Parathyroid adenoma (tissue), 2 donors: ENCODE results near the gene FAM219A.

ENCODE experiments used
- H2AFZ ChIP-seq: fragments of 300-600 bp; sonication (generic); one replicate; pipeline ENCODE4 v1.7.0; 2017; ENCODE audit warnings: antibody characterized with exemption, mild to moderate bottlenecking
- H3K27ac ChIP-seq: fragments of 300-600 bp; sonication (generic); one replicate; pipeline ENCODE4 v1.7.0; 2017
- H3K27me3 ChIP-seq: fragments of 300-600 bp; sonication (generic); one replicate; pipeline ENCODE4 v1.7.0; 2017; ENCODE audit warnings: low read length; ENCODE audit not compliant: control insufficient read depth, insufficient read depth
- H3K36me3 ChIP-seq: fragments of 300-600 bp; sonication (generic); one replicate; pipeline ENCODE4 v1.7.0; 2017; ENCODE audit warnings: low read length; ENCODE audit not compliant: control insufficient read depth, insufficient read depth
- H3K4me1 ChIP-seq: fragments of 300-600 bp; sonication (generic); one replicate; pipeline ENCODE4 v1.7.0; 2017; ENCODE audit warnings: control low read depth
- H3K4me2 ChIP-seq: fragments of 300-600 bp; sonication (generic); one replicate; pipeline ENCODE4 v1.7.0; 2017; ENCODE audit warnings: low read length
- H3K4me3 ChIP-seq: fragments of 300-600 bp; sonication (generic); one replicate; pipeline ENCODE4 v1.7.0; 2017; ENCODE audit warnings: low read depth, low read length
- H3K79me2 ChIP-seq: fragments of 300-600 bp; sonication (generic); one replicate; pipeline ENCODE4 v1.7.0; 2017; ENCODE audit warnings: control low read depth
- H3K9ac ChIP-seq: fragments of 300-600 bp; sonication (generic); one replicate; pipeline ENCODE4 v1.7.0; 2017; ENCODE audit warnings: mild to moderate bottlenecking
- H3K9me3 ChIP-seq: fragments of 300-600 bp; sonication (generic); one replicate; pipeline ENCODE4 v1.7.0; 2017; ENCODE audit warnings: low read length; ENCODE audit not compliant: control insufficient read depth
- TF ChIP-seq, protein P1 (sequence below): fragments of 300-600 bp; sonication (generic); IDR thresholded peaks from one replicate; pipeline ENCODE4 v1.7.0; 2017; ENCODE audit warnings: antibody characterized with exemption, mild to moderate bottlenecking
- donor health status: primary hyperparathyroidism.

FAM219A gene

DNA sequence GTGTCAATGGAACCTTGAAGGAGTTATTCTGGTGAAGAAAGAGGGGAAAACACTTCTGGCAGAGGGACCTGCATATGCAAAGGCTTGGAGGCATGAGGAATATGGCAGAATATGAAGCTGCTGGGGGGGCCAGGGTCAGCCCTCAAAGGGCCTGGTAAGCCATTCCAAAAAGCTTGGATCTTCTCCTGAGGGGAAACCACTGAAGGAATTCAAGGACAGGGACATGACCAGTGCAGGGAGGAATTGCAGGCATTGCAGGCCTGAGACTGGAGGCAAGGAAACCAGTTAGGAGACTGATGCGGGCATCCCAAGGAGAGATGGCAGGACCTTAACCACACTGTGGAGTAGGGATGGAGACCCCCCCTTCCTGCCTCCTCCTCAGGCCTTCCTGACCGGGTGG lies 43.0 kb upstream of the FAM219A start:
- Histone ChIP-seq H3K4me3 (no peak overlapping the region), H2AFZ (no peak overlapping the region), H3K9ac (no peak overlapping the region), H3K4me1 (no peaks in the 10 kb centered on the region), H3K36me3 (no peaks in the 10 kb centered on the region), H3K4me2 (no peak overlapping the region), H3K9me3 (no peaks in the 10 kb centered on the region), H3K27ac (no peak overlapping the region), H3K79me2 (no peaks in the 10 kb centered on the region), H3K27me3 (no peaks in the 10 kb centered on the region)
- TF ChIP-seq, protein P1, sequence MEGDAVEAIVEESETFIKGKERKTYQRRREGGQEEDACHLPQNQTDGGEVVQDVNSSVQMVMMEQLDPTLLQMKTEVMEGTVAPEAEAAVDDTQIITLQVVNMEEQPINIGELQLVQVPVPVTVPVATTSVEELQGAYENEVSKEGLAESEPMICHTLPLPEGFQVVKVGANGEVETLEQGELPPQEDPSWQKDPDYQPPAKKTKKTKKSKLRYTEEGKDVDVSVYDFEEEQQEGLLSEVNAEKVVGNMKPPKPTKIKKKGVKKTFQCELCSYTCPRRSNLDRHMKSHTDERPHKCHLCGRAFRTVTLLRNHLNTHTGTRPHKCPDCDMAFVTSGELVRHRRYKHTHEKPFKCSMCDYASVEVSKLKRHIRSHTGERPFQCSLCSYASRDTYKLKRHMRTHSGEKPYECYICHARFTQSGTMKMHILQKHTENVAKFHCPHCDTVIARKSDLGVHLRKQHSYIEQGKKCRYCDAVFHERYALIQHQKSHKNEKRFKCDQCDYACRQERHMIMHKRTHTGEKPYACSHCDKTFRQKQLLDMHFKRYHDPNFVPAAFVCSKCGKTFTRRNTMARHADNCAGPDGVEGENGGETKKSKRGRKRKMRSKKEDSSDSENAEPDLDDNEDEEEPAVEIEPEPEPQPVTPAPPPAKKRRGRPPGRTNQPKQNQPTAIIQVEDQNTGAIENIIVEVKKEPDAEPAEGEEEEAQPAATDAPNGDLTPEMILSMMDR, result no peak

DNA sequence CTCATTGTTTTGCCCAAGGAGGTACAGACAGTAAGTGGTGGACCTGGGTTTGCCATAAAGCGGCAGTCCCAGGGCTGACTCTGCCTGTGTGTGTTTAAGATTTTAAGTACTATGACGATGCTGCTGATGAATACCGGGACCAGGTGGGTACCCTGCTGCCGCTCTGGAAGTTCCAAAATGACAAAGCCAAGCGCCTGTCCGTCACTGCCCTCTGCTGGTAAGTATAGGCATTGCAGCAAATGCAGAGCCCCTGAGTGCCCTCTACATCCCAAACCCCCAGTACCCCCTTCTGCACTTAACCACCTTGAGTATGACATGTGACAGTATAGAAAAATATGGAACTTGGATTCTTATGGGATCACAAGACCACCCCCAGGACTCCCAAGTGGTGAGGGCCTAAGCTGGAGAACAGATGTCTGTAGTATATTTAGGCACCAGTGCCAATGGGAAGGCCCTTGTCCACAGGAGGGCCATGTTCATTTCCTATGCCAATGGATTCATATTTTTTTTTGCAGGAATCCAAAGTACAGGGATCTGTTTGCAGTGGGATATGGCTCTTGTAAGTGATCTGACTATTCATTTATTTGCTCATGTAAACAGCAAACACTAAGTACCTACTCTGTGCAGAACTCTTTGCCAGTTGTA lies 42.4 kb upstream of the FAM219A start:
- no peaks in the 10 kb centered on the region for H3K27me3 ChIP-seq
- no peaks in the 10 kb centered on the region for H3K36me3 ChIP-seq
- no peak overlapping the region for H2AFZ ChIP-seq
- no peaks in the 10 kb centered on the region for H3K4me1 ChIP-seq
- no peak overlapping the region for H3K9ac ChIP-seq
- no peaks in the 10 kb centered on the region for H3K9me3 ChIP-seq
- no peak overlapping the region for H3K4me2 ChIP-seq
- H3K4me3 ChIP-seq, result no peak overlapping the region
- H3K27ac ChIP-seq, result no peak overlapping the region
- TF ChIP-seq, protein P1, result peak; percentile 89
- no peaks in the 10 kb centered on the region for H3K79me2 ChIP-seq

DNA sequence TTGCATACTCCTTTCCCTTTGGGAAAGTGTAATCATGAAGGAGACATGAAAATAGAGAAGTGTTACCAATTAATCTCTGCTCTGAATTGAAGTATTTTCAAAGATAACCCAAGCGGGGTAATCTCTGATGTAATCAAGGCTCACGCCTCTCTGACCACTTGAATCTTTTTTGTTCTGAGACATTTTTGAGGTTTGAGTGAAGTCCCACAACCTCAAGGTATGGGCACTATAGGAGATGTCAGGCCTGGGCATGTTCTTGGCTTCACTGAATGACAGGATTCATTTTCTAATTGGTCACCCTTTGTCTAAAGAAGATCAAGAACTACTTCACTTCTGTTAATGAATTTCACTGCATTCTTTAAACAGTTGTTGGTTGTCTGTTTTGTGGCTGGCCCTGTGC lies 40.7 kb upstream of the FAM219A start:
- Histone ChIP-seq H3K27ac (no peak overlapping the region), H3K9ac (no peak overlapping the region), H2AFZ (no peak overlapping the region), H3K4me3 (no peak overlapping the region), H3K27me3 (no peaks in the 10 kb centered on the region), H3K9me3 (no peaks in the 10 kb centered on the region), H3K4me2 (no peak overlapping the region), H3K36me3 (no peaks in the 10 kb centered on the region), H3K79me2 (no peaks in the 10 kb centered on the region), H3K4me1 (no peaks in the 10 kb centered on the region)
- TF ChIP-seq, protein P1, result no peak

DNA sequence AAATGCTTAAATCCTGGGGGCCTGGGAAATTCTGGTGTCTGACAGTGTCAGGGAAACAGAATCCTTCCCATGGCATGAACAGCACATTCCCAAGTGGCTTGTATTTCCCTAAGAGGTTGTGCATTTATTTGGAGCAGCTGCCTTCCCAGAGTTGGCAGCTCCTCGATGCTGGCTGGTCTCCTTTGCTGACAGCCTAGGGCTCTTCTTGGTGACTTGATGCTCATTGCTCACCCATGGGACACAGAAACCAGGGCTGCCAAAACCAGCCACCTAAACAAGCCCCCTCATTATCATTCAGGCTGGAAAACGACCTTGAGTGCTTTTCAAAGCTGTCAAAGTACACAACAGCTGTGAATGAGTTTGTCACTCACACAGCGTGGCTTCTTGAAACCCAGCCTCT lies 40.2 kb upstream of the FAM219A start:
- no peaks in the 10 kb centered on the region for H3K79me2 ChIP-seq
- H2AFZ ChIP-seq, result no peak overlapping the region

More for the DNA sequence above, 40.2 kb upstream of the FAM219A start:
- H3K27me3 ChIP-seq, result no peaks in the 10 kb centered on the region
- H3K4me1 ChIP-seq, result no peaks in the 10 kb centered on the region
- H3K9ac ChIP-seq, result no peak overlapping the region
- H3K9me3 ChIP-seq, result no peaks in the 10 kb centered on the region
- TF ChIP-seq, protein P1, result no peak
- no peak overlapping the region for H3K27ac ChIP-seq
- H3K4me2 ChIP-seq, result no peak overlapping the region
- no peaks in the 10 kb centered on the region for H3K36me3 ChIP-seq
- no peak overlapping the region for H3K4me3 ChIP-seq
